ENCODE results near the gene KATNB1.

The KATNB1 gene

GRCh38 chr16:57771141-57771785 lies 35.7 kb downstream of the KATNB1 start:
- CTCF ChIA-PET, result interaction anchor here (1.5 to 2.9 kb wide), 2 partner anchors 14 to 29 kb away, joined by 4 to 13 read pairs; no protein-coding TSS in a partner anchor
- POLR2A ChIA-PET, result no interaction called here
- H3K4me3 ChIP-seq (ENCODE audit: low read depth, low read length), result no peak overlapping the region
- no peak for DNase-seq (ENCODE audit: low read depth, low spot score)
- no peak for TF ChIP-seq CTCF (IDR thresholded peaks at IDR 0.05; ENCODE audit: insufficient read depth, low read length, missing control alignments)

GRCh38 chr16:57773019-57773418 lies 37.4 kb downstream of the KATNB1 start:
- DNase-seq (ENCODE audit: low read depth, low spot score), result no peak
- no peak for TF ChIP-seq CTCF (IDR thresholded peaks at IDR 0.05; ENCODE audit: insufficient read depth, low read length, missing control alignments)
- H3K4me3 ChIP-seq (ENCODE audit: low read depth, low read length), result no peak overlapping the region
- ChIA-PET POLR2A (no interaction called here), CTCF (interaction anchor here (0.6 to 1.8 kb wide), 5 partner anchors 11 to 196 kb away, joined by 3 to 9 read pairs (median 3); no protein-coding TSS in a partner anchor)

GRCh38 chr16:57773655-57774295 lies 38.2 kb downstream of the KATNB1 start:
- no peak for TF ChIP-seq CTCF (IDR thresholded peaks at IDR 0.05; ENCODE audit: insufficient read depth, low read length, missing control alignments)
- DNase-seq (ENCODE audit: low read depth, low spot score), result no peak
- POLR2A ChIA-PET, result interaction anchor here (0.6 kb wide), 1 partner anchor 38 kb away, joined by 3 read pairs; no protein-coding TSS in a partner anchor
- CTCF ChIA-PET, result interaction anchor here (0.7 to 1.8 kb wide), 3 partner anchors 12 to 74 kb away, joined by 3 to 9 read pairs (median 4); no protein-coding TSS in a partner anchor
- H3K4me3 ChIP-seq (ENCODE audit: low read depth, low read length), result no peak overlapping the region

GRCh38 chr16:57774705-57775285 lies 39.2 kb downstream of the KATNB1 start:
- no peak overlapping the region for H3K4me3 ChIP-seq (ENCODE audit: low read depth, low read length)
- ChIA-PET CTCF (interaction anchor here (1.4 kb wide), 1 partner anchor 13 kb away, joined by 4 read pairs; no protein-coding TSS in a partner anchor), POLR2A (no interaction called here)
- no peak for TF ChIP-seq CTCF (IDR thresholded peaks at IDR 0.05; ENCODE audit: insufficient read depth, low read length, missing control alignments)
- no peak for DNase-seq (ENCODE audit: low read depth, low spot score)

GRCh38 chr16:57775661-57776469 lies 40.3 kb downstream of the KATNB1 start:
- ChIA-PET CTCF (interaction anchor here (1.1 to 2.0 kb wide), 3 partner anchors 9 to 127 kb away, joined by 3 to 7 read pairs (median 4); no protein-coding TSS in a partner anchor), POLR2A (no interaction called here)
- H3K4me3 ChIP-seq (ENCODE audit: low read depth, low read length), result no peak overlapping the region
- no peak for DNase-seq (ENCODE audit: low read depth, low spot score)
- no peak for TF ChIP-seq CTCF (IDR thresholded peaks at IDR 0.05; ENCODE audit: insufficient read depth, low read length, missing control alignments)

All from AG04449 (cell line).